ENCODE data around the gene PLEKHG4.

PLEKHG4 gene

GRCh38 chr16:67241008-67241900 is 38.1 kb upstream of the PLEKHG4 start:
- DNase-seq (no peak), ATAC-seq (ENCODE audit: insufficient read depth, low read depth) (no peak)
- peaks cover 22% of the 10 kb centered on the region for H4K20me1 ChIP-seq (ENCODE audit: insufficient read depth, low read length)
- TF ChIP-seq CTCF (IDR thresholded peaks at IDR 0.05; ENCODE audit: borderline replicate concordance, extremely low read depth, low read length, poor library complexity, severe bottlenecking), result no peak
- peaks cover 38% of the 10 kb centered on the region for H3K4me1 ChIP-seq (ENCODE audit: insufficient read depth, low read length)
- H3K79me2 ChIP-seq (ENCODE audit: insufficient read depth, low read length), result peaks cover 7% of the 10 kb centered on the region; the same call in 1 of the 2 replicates
- no peak overlapping the region for H3K27ac ChIP-seq (ENCODE audit: low read length)
- H3K9ac ChIP-seq (ENCODE audit: low read depth, low read length), result no peak overlapping the region
- H3K9me3 ChIP-seq (ENCODE audit: insufficient read depth, low read length, severe bottlenecking), result no peaks in the 10 kb centered on the region
- no peak overlapping the region for H3K4me2 ChIP-seq (ENCODE audit: insufficient read depth, low read length)
- H2AFZ ChIP-seq (ENCODE audit: low read depth, low read length), result no peak overlapping the region
- no peaks in the 10 kb centered on the region for H3K27me3 ChIP-seq (ENCODE audit: insufficient read depth, low read length, poor library complexity)
- H3K4me3 ChIP-seq (ENCODE audit: low read depth in 1 of 2, low read length in 2 of 2), result no peak overlapping the region
- peaks cover 16% of the 10 kb centered on the region for H3K36me3 ChIP-seq (ENCODE audit: insufficient read depth, low read length)

- H2AFZ ChIP-seq (ENCODE audit: low read depth, low read length), result no peak overlapping the region
- no peaks in the 10 kb centered on the region for H3K27me3 ChIP-seq (ENCODE audit: insufficient read depth, low read length, poor library complexity)
- no peak overlapping the region for H3K9ac ChIP-seq (ENCODE audit: low read depth, low read length)
- peaks cover 7% of the 10 kb centered on the region; the same call in 1 of the 2 replicates for H3K79me2 ChIP-seq (ENCODE audit: insufficient read depth, low read length)
- peaks cover 22% of the 10 kb centered on the region for H4K20me1 ChIP-seq (ENCODE audit: insufficient read depth, low read length)
- no peak overlapping the region for H3K27ac ChIP-seq (ENCODE audit: low read length)
- H3K4me2 ChIP-seq (ENCODE audit: insufficient read depth, low read length), result no peak overlapping the region
- ATAC-seq (ENCODE audit: insufficient read depth, low read depth) (no peak), DNase-seq (no peak)
- peaks cover 39% of the 10 kb centered on the region for H3K4me1 ChIP-seq (ENCODE audit: insufficient read depth, low read length)
- H3K4me3 ChIP-seq (ENCODE audit: low read depth in 1 of 2, low read length in 2 of 2), result no peak overlapping the region
- peaks cover 11% of the 10 kb centered on the region for H3K36me3 ChIP-seq (ENCODE audit: insufficient read depth, low read length)
- H3K9me3 ChIP-seq (ENCODE audit: insufficient read depth, low read length, severe bottlenecking), result no peaks in the 10 kb centered on the region
- TF ChIP-seq CTCF (IDR thresholded peaks at IDR 0.05; ENCODE audit: borderline replicate concordance, extremely low read depth, low read length, poor library complexity, severe bottlenecking) (no peak), EZH2 (IDR thresholded peaks at IDR 0.05; ENCODE audit: borderline replicate concordance, low read depth, low read length, severe bottlenecking) (no peak)
Observed at GRCh38 chr16:67242138-67242730, 37.1 kb upstream of the PLEKHG4 start.

GRCh38 chr16:67243481-67243880 is 35.9 kb upstream of the PLEKHG4 start:
- Histone ChIP-seq H2AFZ (ENCODE audit: low read depth, low read length) (no peak overlapping the region), H3K4me3 (ENCODE audit: low read depth in 1 of 2, low read length in 2 of 2) (no peak overlapping the region), H3K9ac (ENCODE audit: low read depth, low read length) (no peak overlapping the region), H3K36me3 (ENCODE audit: insufficient read depth, low read length) (peaks cover 3% of the 10 kb centered on the region; the same call in 1 of the 2 replicates), H3K9me3 (ENCODE audit: insufficient read depth, low read length, severe bottlenecking) (no peaks in the 10 kb centered on the region), H3K27ac (ENCODE audit: low read length) (no peak overlapping the region), H3K4me2 (ENCODE audit: insufficient read depth, low read length) (no peak overlapping the region), H3K79me2 (ENCODE audit: insufficient read depth, low read length) (peaks cover 7% of the 10 kb centered on the region; the same call in 1 of the 2 replicates), H3K27me3 (ENCODE audit: insufficient read depth, low read length, poor library complexity) (peaks cover 4% of the 10 kb centered on the region), H4K20me1 (ENCODE audit: insufficient read depth, low read length) (peaks cover 22% of the 10 kb centered on the region), H3K4me1 (ENCODE audit: insufficient read depth, low read length) (peaks cover 48% of the 10 kb centered on the region)
- TF ChIP-seq CTCF (IDR thresholded peaks at IDR 0.05; ENCODE audit: borderline replicate concordance, extremely low read depth, low read length, poor library complexity, severe bottlenecking) (no peak), EZH2 (IDR thresholded peaks at IDR 0.05; ENCODE audit: borderline replicate concordance, low read depth, low read length, severe bottlenecking) (no peak)
- no peak for DNase-seq
- ATAC-seq (ENCODE audit: insufficient read depth, low read depth), result no peak
